Erythroblast (primary cell): ENCODE data around the gene CCDC85A.

Experiments
- GATA1 ChIP-seq: IDR thresholded peaks from 2 replicates; pipeline ENCODE4 v1.6.1; 2011; ENCODE audit warnings: low read depth, mild to moderate bottlenecking, control low read depth, low read length, moderate library complexity
- POLR2A ChIP-seq: IDR thresholded peaks from 2 replicates; pipeline ENCODE4 v1.6.1; 2011; ENCODE audit warnings: mild to moderate bottlenecking, low read length

DNA sequence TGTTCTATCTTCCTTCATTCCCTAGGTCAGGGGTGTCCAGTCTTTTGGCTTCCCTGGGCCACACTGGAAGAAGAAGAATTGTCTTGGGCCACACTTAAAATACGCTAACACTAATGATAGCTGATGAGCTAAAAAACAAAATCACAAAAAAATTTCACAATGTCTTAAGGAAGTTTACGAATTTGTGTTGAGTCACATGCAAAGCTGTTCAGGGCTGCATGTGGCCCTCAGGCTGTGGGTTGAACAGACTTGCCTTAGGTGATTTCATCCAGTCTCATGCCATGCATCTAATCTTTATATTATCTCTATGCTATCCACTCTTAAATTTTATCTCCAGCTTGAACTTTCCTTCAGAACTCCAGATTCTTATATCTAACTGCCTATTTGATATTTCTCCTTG, 80.1 kb downstream of the CCDC85A start:
- TF ChIP-seq POLR2A (no peak), GATA1 (no peak)
